Measurements from ENCODE around the gene TAL2.

TAL2 gene

GRCh38 chr9:105673850-105674387 is 11.7 kb downstream of the TAL2 start:
- Histone ChIP-seq H3K4me1 (ENCODE audit: control insufficient read depth in 1 of 2, insufficient read depth in 2 of 2, low read length in 2 of 2) (no peaks in the 10 kb centered on the region), H3K36me3 (ENCODE audit: control insufficient read depth in 1 of 2, insufficient read depth in 2 of 2, low read length in 2 of 2) (no peaks in the 10 kb centered on the region), H3K4me3 (ENCODE audit: low read depth in 1 of 2, low read length in 2 of 2) (no peak overlapping the region), H3K9me3 (ENCODE audit: control insufficient read depth in 1 of 2, low read length in 2 of 2) (no peaks in the 10 kb centered on the region), H3K9ac (ENCODE audit: low read depth in 1 of 2, low read length in 2 of 2) (no peak overlapping the region), H3K27me3 (ENCODE audit: control insufficient read depth in 1 of 2, insufficient read depth in 2 of 2, low read length in 2 of 2) (no peaks in the 10 kb centered on the region), H3K27ac (ENCODE audit: low read depth, low read length) (no peak overlapping the region)

- H3K4me1 ChIP-seq (ENCODE audit: control insufficient read depth in 1 of 2, insufficient read depth in 2 of 2, low read length in 2 of 2): peaks cover 0 to 8% of the 10 kb centered on the region in 2 donors
- no peak overlapping the region for H3K9ac ChIP-seq (ENCODE audit: low read depth in 1 of 2, low read length in 2 of 2)
- no peaks in the 10 kb centered on the region for H3K36me3 ChIP-seq (ENCODE audit: control insufficient read depth in 1 of 2, insufficient read depth in 2 of 2, low read length in 2 of 2)
- no peaks in the 10 kb centered on the region for H3K27me3 ChIP-seq (ENCODE audit: control insufficient read depth in 1 of 2, insufficient read depth in 2 of 2, low read length in 2 of 2)
- H3K27ac ChIP-seq (ENCODE audit: low read depth, low read length): no peak overlapping the region
- H3K9me3 ChIP-seq (ENCODE audit: control insufficient read depth in 1 of 2, low read length in 2 of 2): no peaks in the 10 kb centered on the region
- H3K4me3 ChIP-seq (ENCODE audit: low read depth in 1 of 2, low read length in 2 of 2): no peak overlapping the region
Measured at GRCh38 chr9:105676351-105676923, 14.2 kb downstream of the TAL2 start.

- no peaks in the 10 kb centered on the region for H3K27me3 ChIP-seq (ENCODE audit: control insufficient read depth in 1 of 2, insufficient read depth in 2 of 2, low read length in 2 of 2)
- H3K9me3 ChIP-seq (ENCODE audit: control insufficient read depth in 1 of 2, low read length in 2 of 2): no peaks in the 10 kb centered on the region
- H3K4me3 ChIP-seq (ENCODE audit: low read depth in 1 of 2, low read length in 2 of 2): no peak overlapping the region
- H3K36me3 ChIP-seq (ENCODE audit: control insufficient read depth in 1 of 2, insufficient read depth in 2 of 2, low read length in 2 of 2): no peaks in the 10 kb centered on the region
- H3K9ac ChIP-seq (ENCODE audit: low read depth in 1 of 2, low read length in 2 of 2): no peak overlapping the region
- H3K4me1 ChIP-seq (ENCODE audit: control insufficient read depth in 1 of 2, insufficient read depth in 2 of 2, low read length in 2 of 2): peaks cover 0 to 8% of the 10 kb centered on the region in 2 donors
- no peak overlapping the region for H3K27ac ChIP-seq (ENCODE audit: low read depth, low read length)
Measured at GRCh38 chr9:105678163-105678562, 15.9 kb downstream of the TAL2 start.

- peaks cover 0 to 8% of the 10 kb centered on the region in 2 donors for H3K4me1 ChIP-seq (ENCODE audit: control insufficient read depth in 1 of 2, insufficient read depth in 2 of 2, low read length in 2 of 2)
- no peak overlapping the region for H3K4me3 ChIP-seq (ENCODE audit: low read depth in 1 of 2, low read length in 2 of 2)
- H3K9me3 ChIP-seq (ENCODE audit: control insufficient read depth in 1 of 2, low read length in 2 of 2): no peaks in the 10 kb centered on the region
- no peaks in the 10 kb centered on the region for H3K36me3 ChIP-seq (ENCODE audit: control insufficient read depth in 1 of 2, insufficient read depth in 2 of 2, low read length in 2 of 2)
- no peak overlapping the region for H3K27ac ChIP-seq (ENCODE audit: low read depth, low read length)
- no peaks in the 10 kb centered on the region for H3K27me3 ChIP-seq (ENCODE audit: control insufficient read depth in 1 of 2, insufficient read depth in 2 of 2, low read length in 2 of 2)
- H3K9ac ChIP-seq (ENCODE audit: low read depth in 1 of 2, low read length in 2 of 2): no peak overlapping the region
Measured at GRCh38 chr9:105678781-105679180, 16.5 kb downstream of the TAL2 start.

GRCh38 chr9:105679257-105680022 is 17.2 kb downstream of the TAL2 start:
- H3K27ac ChIP-seq (ENCODE audit: low read depth, low read length): no peak overlapping the region
- H3K9me3 ChIP-seq (ENCODE audit: control insufficient read depth in 1 of 2, low read length in 2 of 2): no peaks in the 10 kb centered on the region
- no peaks in the 10 kb centered on the region for H3K27me3 ChIP-seq (ENCODE audit: control insufficient read depth in 1 of 2, insufficient read depth in 2 of 2, low read length in 2 of 2)
- no peaks in the 10 kb centered on the region for H3K36me3 ChIP-seq (ENCODE audit: control insufficient read depth in 1 of 2, insufficient read depth in 2 of 2, low read length in 2 of 2)
- no peak overlapping the region for H3K9ac ChIP-seq (ENCODE audit: low read depth in 1 of 2, low read length in 2 of 2)
- peaks cover 0 to 8% of the 10 kb centered on the region in 2 donors for H3K4me1 ChIP-seq (ENCODE audit: control insufficient read depth in 1 of 2, insufficient read depth in 2 of 2, low read length in 2 of 2)
- H3K4me3 ChIP-seq (ENCODE audit: low read depth in 1 of 2, low read length in 2 of 2): no peak overlapping the region

- no peak overlapping the region for H3K27ac ChIP-seq (ENCODE audit: low read depth, low read length)
- H3K9ac ChIP-seq (ENCODE audit: low read depth in 1 of 2, low read length in 2 of 2): no peak overlapping the region
- H3K4me1 ChIP-seq (ENCODE audit: control insufficient read depth in 1 of 2, insufficient read depth in 2 of 2, low read length in 2 of 2): peaks cover 0 to 8% of the 10 kb centered on the region in 2 donors
- no peaks in the 10 kb centered on the region for H3K27me3 ChIP-seq (ENCODE audit: control insufficient read depth in 1 of 2, insufficient read depth in 2 of 2, low read length in 2 of 2)
- H3K4me3 ChIP-seq (ENCODE audit: low read depth in 1 of 2, low read length in 2 of 2): no peak overlapping the region
- no peaks in the 10 kb centered on the region for H3K9me3 ChIP-seq (ENCODE audit: control insufficient read depth in 1 of 2, low read length in 2 of 2)
- H3K36me3 ChIP-seq (ENCODE audit: control insufficient read depth in 1 of 2, insufficient read depth in 2 of 2, low read length in 2 of 2): no peaks in the 10 kb centered on the region
Measured at GRCh38 chr9:105681313-105681712, 19.1 kb downstream of the TAL2 start.

- H3K9me3 ChIP-seq (ENCODE audit: control insufficient read depth in 1 of 2, low read length in 2 of 2): no peaks in the 10 kb centered on the region
- no peaks in the 10 kb centered on the region for H3K36me3 ChIP-seq (ENCODE audit: control insufficient read depth in 1 of 2, insufficient read depth in 2 of 2, low read length in 2 of 2)
- no peak overlapping the region for H3K4me3 ChIP-seq (ENCODE audit: low read depth in 1 of 2, low read length in 2 of 2)
- H3K9ac ChIP-seq (ENCODE audit: low read depth in 1 of 2, low read length in 2 of 2): no peak overlapping the region
- no peaks in the 10 kb centered on the region for H3K27me3 ChIP-seq (ENCODE audit: control insufficient read depth in 1 of 2, insufficient read depth in 2 of 2, low read length in 2 of 2)
- H3K4me1 ChIP-seq (ENCODE audit: control insufficient read depth in 1 of 2, insufficient read depth in 2 of 2, low read length in 2 of 2): peaks cover 0 to 8% of the 10 kb centered on the region in 2 donors
- no peak overlapping the region for H3K27ac ChIP-seq (ENCODE audit: low read depth, low read length)
Measured at GRCh38 chr9:105681724-105682123, 19.5 kb downstream of the TAL2 start.

GRCh38 chr9:105683688-105684275 is 21.5 kb downstream of the TAL2 start:
- no peak overlapping the region for H3K27ac ChIP-seq (ENCODE audit: low read depth, low read length)
- no peaks in the 10 kb centered on the region for H3K9me3 ChIP-seq (ENCODE audit: control insufficient read depth in 1 of 2, low read length in 2 of 2)
- H3K4me3 ChIP-seq (ENCODE audit: low read depth in 1 of 2, low read length in 2 of 2): no peak overlapping the region
- H3K27me3 ChIP-seq (ENCODE audit: control insufficient read depth in 1 of 2, insufficient read depth in 2 of 2, low read length in 2 of 2): peaks cover 0 to 4% of the 10 kb centered on the region in 2 donors
- H3K4me1 ChIP-seq (ENCODE audit: control insufficient read depth in 1 of 2, insufficient read depth in 2 of 2, low read length in 2 of 2): peaks cover 0 to 8% of the 10 kb centered on the region in 2 donors
- H3K9ac ChIP-seq (ENCODE audit: low read depth in 1 of 2, low read length in 2 of 2): no peak overlapping the region
- no peaks in the 10 kb centered on the region for H3K36me3 ChIP-seq (ENCODE audit: control insufficient read depth in 1 of 2, insufficient read depth in 2 of 2, low read length in 2 of 2)

GRCh38 chr9:105686936-105687335 is 24.7 kb downstream of the TAL2 start:
- Histone ChIP-seq H3K9ac (ENCODE audit: low read depth in 1 of 2, low read length in 2 of 2) (no peak overlapping the region), H3K27ac (ENCODE audit: low read depth, low read length) (no peak overlapping the region), H3K9me3 (ENCODE audit: control insufficient read depth in 1 of 2, low read length in 2 of 2) (no peaks in the 10 kb centered on the region), H3K4me1 (ENCODE audit: control insufficient read depth in 1 of 2, insufficient read depth in 2 of 2, low read length in 2 of 2) (no peaks in the 10 kb centered on the region), H3K36me3 (ENCODE audit: control insufficient read depth in 1 of 2, insufficient read depth in 2 of 2, low read length in 2 of 2) (no peaks in the 10 kb centered on the region), H3K27me3 (ENCODE audit: control insufficient read depth in 1 of 2, insufficient read depth in 2 of 2, low read length in 2 of 2) (peaks cover 2 to 6% of the 10 kb centered on the region in 2 donors), H3K4me3 (ENCODE audit: low read depth in 1 of 2, low read length in 2 of 2) (no peak overlapping the region)

GRCh38 chr9:105690742-105691141 is 28.5 kb downstream of the TAL2 start:
- no peaks in the 10 kb centered on the region for H3K36me3 ChIP-seq (ENCODE audit: control insufficient read depth in 1 of 2, insufficient read depth in 2 of 2, low read length in 2 of 2)
- no peak overlapping the region for H3K9ac ChIP-seq (ENCODE audit: low read depth in 1 of 2, low read length in 2 of 2)
- H3K27ac ChIP-seq (ENCODE audit: low read depth, low read length): no peak overlapping the region

More at GRCh38 chr9:105690742-105691141, 28.5 kb downstream of the TAL2 start:
- Histone ChIP-seq H3K9me3 (ENCODE audit: control insufficient read depth in 1 of 2, low read length in 2 of 2) (no peaks in the 10 kb centered on the region), H3K27me3 (ENCODE audit: control insufficient read depth in 1 of 2, insufficient read depth in 2 of 2, low read length in 2 of 2) (peaks cover 8 to 13% of the 10 kb centered on the region in 2 donors), H3K4me1 (ENCODE audit: control insufficient read depth in 1 of 2, insufficient read depth in 2 of 2, low read length in 2 of 2) (peaks cover 4 to 13% of the 10 kb centered on the region in 2 donors), H3K4me3 (ENCODE audit: low read depth in 1 of 2, low read length in 2 of 2) (no peak overlapping the region)
